Fibroblast of pulmonary artery (primary cell): Measurements from ENCODE around the gene NFIA.
A peak's percentile ranks its signal among the peaks of the same experiment; 100 is the strongest.

ENCODE experiments used
- DNase-seq: peaks from one replicate; pipeline ENCODE4 v3.0.0-alpha.2; 2010; ENCODE audit warnings: low read depth
- H3K4me3 ChIP-seq: replicated peaks from 2 replicates; pipeline ENCODE4 v1.5.1; 2011; ENCODE audit warnings: low read depth, mild to moderate bottlenecking, control low read depth, low read length, moderate library complexity
- TF ChIP-seq, protein P1 (sequence below): IDR thresholded peaks from 2 replicates; pipeline ENCODE4 v1.5.1; 2011; ENCODE audit warnings: mild to moderate bottlenecking, control low read depth, low read length, inconsistent platforms; ENCODE audit errors: missing control alignments

The NFIA gene

DNA sequence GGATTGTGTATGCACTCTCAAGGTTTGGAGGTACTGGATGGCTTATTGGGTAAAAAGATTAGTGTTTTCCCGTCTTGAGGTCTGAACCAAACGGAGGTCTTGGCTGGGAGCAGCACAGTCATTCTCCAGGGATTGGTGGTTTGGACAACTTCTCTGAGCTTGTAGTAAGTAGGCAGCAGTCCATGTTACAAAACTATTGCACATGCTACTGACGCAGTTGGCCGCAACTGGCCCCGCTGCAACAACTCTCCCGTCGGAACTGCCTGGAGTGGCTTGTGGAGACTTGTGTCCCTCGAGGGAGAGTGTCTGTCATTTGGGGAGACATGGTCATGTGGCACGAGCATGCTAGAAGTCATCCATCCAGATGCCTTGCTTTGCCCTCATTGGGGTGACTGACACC, 366.6 kb downstream of the NFIA start:
- no peak overlapping the region for H3K4me3 ChIP-seq
- TF ChIP-seq, protein P1, sequence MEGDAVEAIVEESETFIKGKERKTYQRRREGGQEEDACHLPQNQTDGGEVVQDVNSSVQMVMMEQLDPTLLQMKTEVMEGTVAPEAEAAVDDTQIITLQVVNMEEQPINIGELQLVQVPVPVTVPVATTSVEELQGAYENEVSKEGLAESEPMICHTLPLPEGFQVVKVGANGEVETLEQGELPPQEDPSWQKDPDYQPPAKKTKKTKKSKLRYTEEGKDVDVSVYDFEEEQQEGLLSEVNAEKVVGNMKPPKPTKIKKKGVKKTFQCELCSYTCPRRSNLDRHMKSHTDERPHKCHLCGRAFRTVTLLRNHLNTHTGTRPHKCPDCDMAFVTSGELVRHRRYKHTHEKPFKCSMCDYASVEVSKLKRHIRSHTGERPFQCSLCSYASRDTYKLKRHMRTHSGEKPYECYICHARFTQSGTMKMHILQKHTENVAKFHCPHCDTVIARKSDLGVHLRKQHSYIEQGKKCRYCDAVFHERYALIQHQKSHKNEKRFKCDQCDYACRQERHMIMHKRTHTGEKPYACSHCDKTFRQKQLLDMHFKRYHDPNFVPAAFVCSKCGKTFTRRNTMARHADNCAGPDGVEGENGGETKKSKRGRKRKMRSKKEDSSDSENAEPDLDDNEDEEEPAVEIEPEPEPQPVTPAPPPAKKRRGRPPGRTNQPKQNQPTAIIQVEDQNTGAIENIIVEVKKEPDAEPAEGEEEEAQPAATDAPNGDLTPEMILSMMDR = no peak
- DNase-seq = peak; percentile 96

DNA sequence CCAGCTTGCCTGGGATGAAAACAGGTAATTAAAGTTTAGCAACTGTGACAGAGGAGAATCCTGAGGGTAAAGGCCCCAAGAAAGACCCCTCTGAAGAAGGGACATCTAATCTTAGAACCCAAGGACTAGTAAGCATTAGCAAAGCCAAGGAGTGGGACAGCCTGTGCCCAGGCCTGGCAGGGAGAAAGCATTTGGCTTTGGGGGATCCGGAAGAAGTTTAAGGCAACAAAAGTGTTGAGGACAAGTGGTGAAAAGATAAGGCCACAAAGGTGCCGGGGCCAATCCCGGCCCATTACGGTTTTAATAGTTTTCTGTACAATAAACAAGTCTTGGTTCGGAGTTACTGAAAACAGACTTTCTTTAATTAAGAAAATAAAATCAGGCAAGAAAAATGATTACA, 367.0 kb downstream of the NFIA start:
- no peak overlapping the region for H3K4me3 ChIP-seq
- DNase-seq = no peak
- TF ChIP-seq, protein P1 = no peak

DNA sequence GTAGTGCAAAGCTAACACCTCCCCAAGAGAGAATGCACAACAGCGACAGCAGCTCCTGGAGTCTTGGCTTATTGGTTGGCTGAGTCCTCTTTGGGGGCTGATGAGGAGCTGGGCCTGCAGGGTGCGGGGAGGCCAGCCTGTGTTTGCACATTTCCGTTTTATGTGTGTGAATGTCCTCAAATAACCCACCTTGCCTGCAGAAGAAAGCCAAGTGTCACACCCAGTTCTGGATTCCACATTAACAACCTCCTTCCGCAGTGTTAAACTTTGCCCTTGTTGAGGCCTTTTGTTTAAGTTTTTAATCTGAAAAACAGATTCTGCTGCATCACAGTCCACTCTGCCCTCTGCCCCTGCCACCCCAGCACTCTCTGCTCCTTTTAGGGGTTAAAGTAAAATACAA, 368.1 kb downstream of the NFIA start:
- no peak overlapping the region for H3K4me3 ChIP-seq
- DNase-seq = peak; percentile 50
- TF ChIP-seq, protein P1 = no peak

DNA sequence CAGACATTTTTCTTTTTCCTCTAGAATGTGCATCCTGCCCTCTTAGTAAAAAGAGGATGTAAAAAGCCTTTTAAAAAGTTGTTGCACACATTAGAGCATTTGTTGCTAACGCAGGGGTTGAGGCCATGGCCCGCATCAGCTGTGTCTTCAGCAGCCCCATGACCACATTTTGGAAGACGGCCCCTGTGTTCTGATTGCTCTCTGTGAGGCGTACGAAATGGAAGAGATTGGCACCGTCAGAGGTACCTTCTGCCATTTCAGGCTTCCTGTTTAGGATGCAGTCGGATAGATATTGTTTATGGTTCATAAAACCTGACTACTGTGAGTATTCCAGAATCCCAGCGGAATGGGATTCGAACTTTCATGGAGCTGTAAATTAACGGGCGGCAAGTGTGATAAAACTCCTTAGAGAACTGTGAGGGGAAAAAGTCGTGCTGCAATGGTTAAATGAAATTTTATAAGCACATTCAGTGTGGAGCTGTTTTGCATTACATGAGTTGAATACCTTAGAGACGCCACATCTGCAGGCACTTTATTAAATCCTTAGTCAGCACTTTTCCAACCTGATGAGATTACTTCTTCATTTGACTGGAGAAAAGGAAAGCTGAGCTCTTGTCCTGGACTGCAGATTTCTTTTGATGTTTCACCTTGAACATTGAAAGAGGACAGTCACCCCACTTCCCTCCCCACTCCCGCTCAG, 368.7 kb downstream of the NFIA start:
- TF ChIP-seq, protein P1 = no peak
- no peak overlapping the region for H3K4me3 ChIP-seq
- no peak for DNase-seq

DNA sequence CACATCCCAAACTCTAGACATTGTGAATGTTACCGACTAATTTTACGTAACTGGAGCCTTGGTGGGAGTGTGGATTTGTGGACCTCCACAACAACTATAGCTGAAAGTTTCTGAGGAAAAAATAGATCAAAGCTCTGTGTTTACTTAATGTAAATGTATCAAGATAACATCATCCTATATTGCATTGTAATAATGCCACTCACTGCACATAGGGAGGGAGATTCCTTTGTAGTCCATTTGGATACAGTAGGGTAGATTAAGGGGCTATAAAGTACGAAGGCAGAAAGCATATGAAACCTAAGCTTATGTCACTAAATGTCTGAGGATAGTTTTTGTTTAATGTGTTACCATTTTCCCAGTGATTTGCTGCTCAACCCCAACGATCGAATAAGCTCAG, 369.2 kb downstream of the NFIA start:
- DNase-seq = no peak
- H3K4me3 ChIP-seq = no peak overlapping the region
- TF ChIP-seq, protein P1 = no peak

DNA sequence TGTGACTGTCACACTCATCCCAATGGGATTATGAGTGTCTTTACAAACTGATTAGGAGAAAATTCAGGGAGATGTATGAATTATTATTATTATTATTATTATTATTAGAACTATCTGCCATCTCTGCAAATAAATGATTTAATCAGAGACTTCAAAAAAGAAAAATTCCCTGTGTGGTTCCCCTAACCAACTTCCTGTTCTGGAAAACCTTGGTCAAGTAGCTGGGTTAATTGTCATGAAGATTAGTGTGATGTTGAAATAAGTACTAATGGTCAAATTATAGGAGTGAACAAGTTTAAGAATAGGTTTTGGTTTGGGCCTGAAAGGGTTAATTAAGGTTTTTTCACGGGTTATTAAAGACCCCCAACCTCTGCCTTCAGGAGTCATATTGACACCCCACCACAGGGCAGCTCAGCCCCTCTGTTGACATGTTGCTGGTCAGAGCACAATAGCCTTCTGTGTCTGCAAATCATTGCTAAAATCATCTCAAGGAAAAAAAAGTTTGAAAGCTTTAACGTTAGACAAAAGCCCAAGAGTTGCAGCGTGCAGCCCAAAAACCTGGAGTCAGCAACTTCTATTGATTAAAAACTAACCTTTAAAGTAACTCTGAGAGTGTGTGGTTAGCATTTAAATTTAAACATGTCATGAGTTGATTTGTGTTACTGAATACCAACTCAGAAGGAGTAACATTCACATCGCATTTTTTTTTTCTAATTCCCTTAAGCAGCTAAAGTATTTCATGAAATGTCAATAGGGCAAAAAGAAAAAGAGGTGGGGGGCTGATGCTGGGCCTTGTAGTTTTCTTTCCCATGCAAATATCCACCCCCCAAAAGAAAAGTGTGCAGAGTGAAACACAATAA, 370.0 kb downstream of the NFIA start:
- TF ChIP-seq, protein P1 = no peak
- DNase-seq = no peak
- no peak overlapping the region for H3K4me3 ChIP-seq
